Measurements from ENCODE around the gene CCNQ.

CCNQ gene

GRCh38 chrX:153636716-153637115 lies 37.8 kb upstream of the CCNQ start:
- no peak for DNase-seq

- no peak for DNase-seq
These were observed 37.1 kb upstream of the CCNQ start for GRCh38 chrX:153635788-153636668.

- DNase-seq = no peak
These were observed 36.4 kb upstream of the CCNQ start for GRCh38 chrX:153635388-153635787.

GRCh38 chrX:153634832-153635231 lies 35.9 kb upstream of the CCNQ start:
- no peak for DNase-seq

- no peak for DNase-seq
These were observed 35.3 kb upstream of the CCNQ start for GRCh38 chrX:153634236-153634635.

- DNase-seq = no peak
These were observed 34.8 kb upstream of the CCNQ start for GRCh38 chrX:153633607-153634180.

GRCh38 chrX:153633048-153633447 lies 34.1 kb upstream of the CCNQ start:
- no peak for DNase-seq

GRCh38 chrX:153632595-153632946 lies 33.6 kb upstream of the CCNQ start:
- DNase-seq = no peak

- no peak for DNase-seq
These were observed 33.1 kb upstream of the CCNQ start for GRCh38 chrX:153631907-153632594.

GRCh38 chrX:153631346-153631745 lies 32.4 kb upstream of the CCNQ start:
- no peak for DNase-seq

- no peak for DNase-seq
These were observed 29.7 kb upstream of the CCNQ start for GRCh38 chrX:153628665-153629064.

- DNase-seq = no peak
These were observed 29.2 kb upstream of the CCNQ start for GRCh38 chrX:153628129-153628528.

GRCh38 chrX:153627675-153628111 lies 28.8 kb upstream of the CCNQ start:
- DNase-seq = no peak

- DNase-seq = no peak
These were observed 28.1 kb upstream of the CCNQ start for GRCh38 chrX:153626863-153627674.

- DNase-seq = no peak
These were observed 27.2 kb upstream of the CCNQ start for GRCh38 chrX:153626025-153626633.

- DNase-seq = no peak
These were observed 26.5 kb upstream of the CCNQ start for GRCh38 chrX:153625271-153626024.

GRCh38 chrX:153624196-153625091 lies 25.5 kb upstream of the CCNQ start:
- no peak for DNase-seq

- DNase-seq = no peak
These were observed 24.5 kb upstream of the CCNQ start for GRCh38 chrX:153623310-153624029.

- no peak for DNase-seq
These were observed 23.8 kb upstream of the CCNQ start for GRCh38 chrX:153622661-153623309.
